ENCODE results near the gene LGR5.
"Not testable (repeated sequence)": the region's sequence is repeated elsewhere in the genome, so short reads cannot be mapped to it uniquely, and the experiment has no call there.

LGR5 gene

DNA sequence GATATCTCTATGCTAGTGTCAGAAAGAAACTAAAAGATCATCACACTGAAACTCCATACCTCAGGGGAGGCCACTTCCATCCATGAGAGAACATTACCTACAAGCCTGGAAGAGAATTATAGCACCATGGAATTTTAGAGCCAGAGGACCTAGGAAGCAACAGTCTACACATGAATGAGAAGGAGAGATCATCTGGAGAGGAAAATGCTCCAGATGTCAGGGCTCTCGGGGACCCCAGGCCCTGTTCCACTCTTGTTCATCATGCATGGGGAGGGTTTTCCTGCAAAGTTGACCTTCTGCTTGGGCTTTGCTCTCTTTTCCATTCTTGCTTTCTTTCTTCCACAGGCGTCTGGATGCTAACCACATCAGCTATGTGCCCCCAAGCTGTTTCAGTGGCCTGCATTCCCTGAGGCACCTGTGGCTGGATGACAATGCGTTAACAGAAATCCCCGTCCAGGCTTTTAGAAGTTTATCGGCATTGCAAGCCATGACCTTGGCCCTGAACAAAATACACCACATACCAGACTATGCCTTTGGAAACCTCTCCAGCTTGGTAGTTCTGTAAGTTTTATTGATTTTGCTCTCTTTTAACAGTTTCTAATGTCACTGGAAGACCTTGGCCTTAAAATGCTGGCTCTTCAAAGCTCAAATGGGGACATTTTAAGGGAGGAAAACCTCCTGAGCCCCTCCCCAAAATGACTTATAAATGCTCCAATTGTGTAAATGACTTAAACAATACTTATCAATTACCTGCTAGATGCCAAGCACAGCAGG, 113.3 kb downstream of the LGR5 start:
- no peak for DNase-seq (ENCODE audit: low spot score)

DNA sequence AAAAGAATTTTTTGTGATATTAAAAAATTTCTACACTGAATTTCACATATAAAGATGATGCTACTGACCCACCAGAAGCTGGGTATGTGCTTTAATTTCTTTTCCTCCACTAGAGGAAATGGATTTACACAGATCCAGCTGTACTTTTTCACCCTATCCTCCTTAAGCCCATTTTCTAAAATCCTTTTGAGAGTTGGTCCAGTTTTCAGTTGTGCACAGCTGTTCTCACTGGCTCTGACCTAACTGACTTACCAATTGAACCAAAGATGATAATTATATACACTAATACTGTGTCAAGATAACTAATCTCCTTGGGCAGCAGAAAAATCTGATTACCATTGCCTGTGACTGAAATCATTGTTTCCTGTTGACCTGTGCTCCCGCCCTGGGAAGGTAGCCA, 115.6 kb downstream of the LGR5 start:
- no peak for DNase-seq (ENCODE audit: low spot score)

- DNase-seq (ENCODE audit: low spot score), result not testable (repeated sequence)
These were observed 116.2 kb downstream of the LGR5 start for GRCh38 chr12:71555789-71556188.

DNA sequence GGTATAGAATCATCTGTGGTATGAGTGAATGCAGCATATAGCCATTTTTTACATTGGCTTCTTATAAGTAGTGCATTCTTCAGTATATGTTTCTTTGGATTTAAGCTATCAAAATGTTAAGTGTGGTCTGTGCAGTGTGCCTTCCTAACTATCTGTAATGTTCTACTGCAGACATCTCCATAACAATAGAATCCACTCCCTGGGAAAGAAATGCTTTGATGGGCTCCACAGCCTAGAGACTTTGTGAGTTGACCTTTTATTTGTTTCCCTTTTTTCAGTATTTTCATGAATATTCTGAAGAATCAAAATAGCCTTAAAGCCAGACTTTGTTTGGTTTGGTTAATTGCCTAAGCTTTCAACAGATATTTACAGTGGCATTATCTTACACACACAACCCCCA, 116.8 kb downstream of the LGR5 start:
- DNase-seq (ENCODE audit: low spot score), result no peak

DNA sequence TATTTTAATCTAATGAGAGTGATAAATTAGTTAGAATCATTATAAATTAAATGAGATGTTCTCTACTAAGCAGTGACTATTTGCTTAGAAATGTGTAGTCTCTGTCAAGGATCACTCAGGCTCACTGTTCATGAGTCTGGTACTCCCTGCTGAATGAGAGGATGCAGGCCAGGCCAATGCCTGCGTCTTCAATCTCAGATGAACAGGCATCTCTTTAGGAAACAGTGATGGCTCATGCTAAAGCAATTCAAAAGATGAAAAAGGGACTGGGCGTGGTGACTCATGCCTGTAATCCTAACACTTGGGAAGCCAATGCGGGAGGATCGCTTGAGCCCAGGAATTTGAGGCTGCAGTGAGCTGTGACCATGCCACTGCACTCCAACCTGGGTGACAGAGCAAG, 117.3 kb downstream of the LGR5 start:
- DNase-seq (ENCODE audit: low spot score), result no peak

GRCh38 chr12:71558445-71558844, 118.8 kb downstream of the LGR5 start:
- no peak for DNase-seq (ENCODE audit: low spot score)

DNA sequence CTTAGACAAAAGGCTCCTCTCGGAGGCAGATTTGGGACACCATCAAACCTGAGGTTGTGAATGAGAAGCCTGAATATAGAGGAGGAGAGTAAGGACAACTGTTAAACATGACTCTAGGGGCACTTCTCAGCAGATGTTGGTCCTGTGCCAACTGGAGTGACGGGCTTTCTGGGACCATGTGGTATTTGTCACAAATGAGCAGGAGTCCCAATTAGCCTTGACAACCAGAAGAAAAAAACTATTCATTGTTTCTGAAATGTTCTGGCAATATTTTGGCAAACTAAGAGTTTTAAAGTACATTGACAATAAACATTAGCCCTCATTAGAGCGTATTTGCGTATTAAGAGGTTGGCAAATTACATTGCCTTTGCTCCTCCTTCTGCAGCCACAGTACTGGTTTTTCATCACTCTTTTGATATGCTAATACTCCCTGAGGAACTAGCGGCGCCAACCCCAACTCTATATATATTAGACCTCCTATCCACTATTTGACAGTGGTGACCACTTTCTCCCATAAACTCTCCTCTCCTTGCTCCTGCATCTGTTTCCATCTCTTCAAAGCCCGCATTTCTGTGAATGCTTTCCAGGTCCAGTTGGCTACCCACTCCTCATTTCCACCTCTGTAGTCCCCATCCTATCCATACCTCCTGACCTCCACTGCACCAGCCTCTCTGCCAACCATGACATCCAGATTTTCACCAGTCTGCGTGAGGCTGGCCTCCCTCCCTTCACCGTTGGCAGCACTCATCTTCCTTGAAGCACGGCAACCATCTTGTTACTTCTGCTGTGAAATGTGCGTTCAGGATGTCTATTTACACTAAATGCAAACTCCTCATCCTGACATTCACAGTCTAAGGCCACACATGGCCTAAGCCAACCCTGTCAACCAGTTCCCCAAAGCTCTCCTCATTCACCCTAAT, 123.3 kb downstream of the LGR5 start:
- DNase-seq (ENCODE audit: low spot score), result no peak

GRCh38 chr12:71565535-71565934, 125.9 kb downstream of the LGR5 start:
- DNase-seq (ENCODE audit: low spot score), result no peak

GRCh38 chr12:71566655-71567054, 127.1 kb downstream of the LGR5 start:
- DNase-seq (ENCODE audit: low spot score), result no peak

- no peak for DNase-seq (ENCODE audit: low spot score)
These were observed 127.9 kb downstream of the LGR5 start for GRCh38 chr12:71567537-71567936.

DNA sequence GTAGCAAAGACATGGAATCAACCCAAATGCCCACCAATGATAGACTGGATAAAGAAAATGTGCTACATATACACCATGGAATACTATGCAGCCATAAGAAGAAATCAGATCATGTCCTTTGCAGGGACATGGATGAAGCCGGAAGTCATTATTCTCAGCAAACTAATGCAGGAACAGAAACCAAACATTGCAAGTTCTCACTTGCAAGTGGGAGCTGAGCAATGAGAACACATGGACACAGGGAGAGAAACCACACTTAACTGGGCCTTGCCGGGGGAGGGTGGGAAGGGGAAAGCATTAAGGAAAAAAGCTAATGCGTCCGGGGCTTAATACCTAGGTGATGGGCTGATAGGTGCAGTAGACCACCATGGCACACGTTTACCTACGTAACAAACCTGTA, 130.3 kb downstream of the LGR5 start:
- not testable (repeated sequence) for DNase-seq (ENCODE audit: low spot score)

DNA sequence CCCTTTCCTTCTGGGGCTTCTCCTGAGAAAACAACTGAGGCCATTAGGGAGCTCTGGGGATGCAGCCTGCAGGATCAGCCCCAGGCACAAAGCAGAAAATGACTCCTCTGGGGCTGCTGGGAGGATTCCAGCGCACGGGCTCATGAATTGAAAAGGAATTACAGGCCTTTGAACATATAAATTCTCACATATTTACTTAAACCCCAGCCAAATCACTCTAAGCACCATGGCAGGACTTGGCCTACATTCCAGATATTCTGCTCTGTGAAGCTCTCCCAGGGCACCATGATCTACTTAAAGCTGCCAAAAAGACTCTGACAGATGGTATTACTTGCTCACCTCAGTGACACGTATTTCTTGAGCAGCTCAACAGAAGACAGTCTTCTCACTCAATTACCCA, 136.9 kb downstream of the LGR5 start:
- no peak for DNase-seq (ENCODE audit: low spot score)

DNA sequence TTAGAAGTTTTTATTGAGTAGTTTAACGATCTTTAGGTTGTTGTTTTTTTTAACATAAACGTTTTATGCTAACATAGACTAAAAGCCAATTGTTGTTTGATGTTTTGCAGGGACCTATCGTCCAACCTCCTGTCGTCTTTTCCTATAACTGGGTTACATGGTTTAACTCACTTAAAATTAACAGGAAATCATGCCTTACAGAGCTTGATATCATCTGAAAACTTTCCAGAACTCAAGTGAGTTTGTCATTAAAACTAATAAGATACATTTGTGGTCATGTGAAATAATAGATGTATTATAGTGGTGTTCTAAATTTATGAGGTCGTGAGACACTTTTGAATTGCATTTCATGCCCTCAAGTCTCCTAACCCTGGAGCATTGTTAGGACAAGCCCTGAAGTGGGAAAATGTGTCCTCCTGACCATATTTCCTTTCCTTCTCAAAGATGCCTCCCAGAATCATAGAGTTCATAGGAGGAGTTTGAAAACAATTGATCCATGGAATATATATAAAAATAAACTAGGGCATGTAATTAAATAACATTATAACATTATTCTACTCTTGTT, 139.2 kb downstream of the LGR5 start:
- DNase-seq (ENCODE audit: low spot score), result no peak

- DNase-seq (ENCODE audit: low spot score), result no peak
These were observed 141.6 kb downstream of the LGR5 start for GRCh38 chr12:71581206-71581605.

GRCh38 chr12:71582925-71583324, 143.3 kb downstream of the LGR5 start:
- DNase-seq (ENCODE audit: low spot score), result no peak

GRCh38 chr12:71584356-71584755, 144.8 kb downstream of the LGR5 start:
- no peak for DNase-seq (ENCODE audit: low spot score)

DNA sequence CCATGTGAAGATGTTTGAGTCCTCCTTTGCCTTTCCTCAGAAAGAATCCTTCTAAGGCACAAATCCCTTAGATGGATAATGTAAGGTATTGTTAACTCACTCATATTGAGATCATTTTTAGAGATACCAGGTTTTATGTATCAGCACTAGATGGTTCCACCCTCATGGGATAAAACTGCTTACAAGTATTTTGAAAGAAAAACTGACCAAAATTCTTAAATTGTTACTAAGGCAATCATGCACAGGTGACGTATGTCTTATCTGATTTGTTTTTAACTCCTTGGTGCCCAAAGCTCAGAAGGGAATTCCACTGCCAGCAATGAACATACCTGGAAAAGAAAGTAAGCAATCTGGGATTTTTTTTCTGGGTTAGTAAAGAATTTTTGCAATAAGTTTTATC, 145.6 kb downstream of the LGR5 start:
- no peak for DNase-seq (ENCODE audit: low spot score)

DNA sequence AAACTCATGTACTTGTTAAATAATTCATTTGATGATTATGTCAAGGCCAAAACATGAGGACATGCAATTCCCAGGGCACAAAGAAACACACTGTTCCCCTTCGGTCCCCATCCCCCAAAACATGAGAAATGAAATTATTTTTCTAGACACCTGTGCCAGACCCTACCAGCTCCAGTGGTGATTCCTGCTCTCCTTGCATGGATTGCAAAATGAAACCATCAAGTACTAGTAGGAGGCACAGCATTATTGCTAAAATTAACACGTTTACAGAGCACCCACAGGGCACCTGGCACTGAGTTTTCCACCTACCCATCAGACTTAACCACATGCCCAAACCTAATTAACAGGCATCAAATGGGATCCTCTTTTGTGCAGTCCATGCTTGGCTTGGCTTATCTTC, 147.4 kb downstream of the LGR5 start:
- no peak for DNase-seq (ENCODE audit: low spot score)

GRCh38 chr12:71589478-71589881, 149.9 kb downstream of the LGR5 start:
- no peak for DNase-seq (ENCODE audit: low spot score)

DNA sequence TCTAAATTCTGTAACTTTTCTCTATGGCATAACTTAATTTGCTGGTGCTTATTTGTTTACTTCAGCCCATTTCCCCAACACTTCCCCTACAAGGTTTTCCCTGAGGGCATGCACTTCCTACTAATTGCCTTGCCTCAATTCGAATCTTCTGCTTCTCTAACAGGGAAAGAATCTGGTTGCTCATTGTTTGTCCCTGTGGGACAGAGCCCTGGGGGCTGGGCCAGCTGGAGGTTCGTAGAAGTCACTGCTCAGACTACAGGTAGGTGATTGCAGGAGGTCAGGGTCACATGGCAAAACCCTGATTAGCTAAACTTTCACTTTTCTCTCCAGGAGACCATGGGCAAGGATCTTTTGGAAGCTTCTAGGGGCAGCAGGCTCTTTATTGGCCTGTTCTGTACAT, 152.0 kb downstream of the LGR5 start:
- no peak for DNase-seq (ENCODE audit: low spot score)

GRCh38 chr12:71592841-71593240, 153.2 kb downstream of the LGR5 start:
- DNase-seq (ENCODE audit: low spot score), result no peak

DNA sequence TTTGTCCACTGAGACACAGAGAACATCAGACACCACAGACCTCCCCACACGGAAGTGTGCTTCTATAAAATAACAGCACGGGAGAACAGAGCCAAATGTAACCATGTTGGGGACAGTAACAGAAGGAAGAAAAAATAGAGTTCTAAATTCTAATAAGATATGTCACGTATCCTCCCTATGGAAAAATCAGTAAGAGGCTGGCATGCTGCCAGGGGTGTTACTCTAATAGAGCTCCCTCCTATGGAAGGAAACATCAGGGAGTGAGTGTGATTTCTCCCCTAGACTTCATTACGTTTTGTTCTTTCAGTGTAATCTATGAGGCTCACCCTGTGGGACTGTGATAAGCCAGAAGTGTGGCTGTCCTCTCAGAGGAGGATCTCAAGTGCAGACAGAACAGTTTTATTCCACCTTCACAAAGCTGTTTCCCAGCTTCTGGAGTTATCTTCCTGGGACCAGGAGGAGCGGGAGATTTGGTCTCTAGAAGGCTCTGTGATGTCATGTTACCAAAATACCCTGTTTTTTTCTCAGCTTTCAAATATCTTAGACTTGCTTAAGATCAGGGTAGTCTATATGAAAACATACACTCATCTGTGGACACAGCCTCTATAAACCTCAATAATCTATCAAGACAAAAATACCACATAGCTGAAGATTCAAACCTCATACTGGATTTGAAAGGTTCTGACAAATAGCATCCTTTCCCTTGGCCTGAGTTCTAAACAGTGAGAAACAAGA, 154.8 kb downstream of the LGR5 start:
- DNase-seq (ENCODE audit: low spot score), result no peak
